GM19025 (cell line): ENCODE measurements around the gene XYLT1.
"Not testable (repeated sequence)": the region's sequence is repeated elsewhere in the genome, so short reads cannot be mapped to it uniquely, and the experiment has no call there.

Experiments used
- ATAC-seq: cut with Tn5 transposase; IDR thresholded peaks from one replicate; pipeline ENCODE4 v1.9.1; 2021; ENCODE audit warnings: mild to moderate bottlenecking, low read depth, moderate library complexity; ENCODE audit not compliant: unreplicated experiment

XYLT1 gene

GRCh38 chr16:17433577-17434451 lies 36.9 kb downstream of the XYLT1 start:
- no peak for ATAC-seq

GRCh38 chr16:17432901-17433576 lies 37.7 kb downstream of the XYLT1 start:
- no peak for ATAC-seq

GRCh38 chr16:17431968-17432625 lies 38.7 kb downstream of the XYLT1 start:
- no peak for ATAC-seq

- no peak for ATAC-seq
These were observed 39.7 kb downstream of the XYLT1 start for GRCh38 chr16:17431012-17431411.

- ATAC-seq: no peak
These were observed 44.3 kb downstream of the XYLT1 start for GRCh38 chr16:17426451-17426850.

- no peak for ATAC-seq
These were observed 46.0 kb downstream of the XYLT1 start for GRCh38 chr16:17424771-17425170.

- ATAC-seq: no peak
These were observed 47.5 kb downstream of the XYLT1 start for GRCh38 chr16:17423221-17423620.

- ATAC-seq: no peak
These were observed 49.9 kb downstream of the XYLT1 start for GRCh38 chr16:17420816-17421215.

GRCh38 chr16:17419266-17419665 lies 51.5 kb downstream of the XYLT1 start:
- ATAC-seq: no peak

- no peak for ATAC-seq
These were observed 53.0 kb downstream of the XYLT1 start for GRCh38 chr16:17417740-17418139.

- ATAC-seq: peak; percentile 98
These were observed 54.1 kb downstream of the XYLT1 start for GRCh38 chr16:17416461-17417311.

- ATAC-seq: no peak
These were observed 55.8 kb downstream of the XYLT1 start for GRCh38 chr16:17414916-17415315.

- ATAC-seq: no peak
These were observed 56.3 kb downstream of the XYLT1 start for GRCh38 chr16:17414421-17414820.

- ATAC-seq: no peak
These were observed 57.3 kb downstream of the XYLT1 start for GRCh38 chr16:17413508-17413907.

- no peak for ATAC-seq
These were observed 58.0 kb downstream of the XYLT1 start for GRCh38 chr16:17412791-17413190.

GRCh38 chr16:17412221-17412620 lies 58.5 kb downstream of the XYLT1 start:
- no peak for ATAC-seq

- no peak for ATAC-seq
These were observed 59.5 kb downstream of the XYLT1 start for GRCh38 chr16:17411263-17411662.

- ATAC-seq: not testable (repeated sequence)
These were observed 60.4 kb downstream of the XYLT1 start for GRCh38 chr16:17410316-17410715.

- no peak for ATAC-seq
These were observed 60.9 kb downstream of the XYLT1 start for GRCh38 chr16:17409894-17410293.

- ATAC-seq: no peak
These were observed 61.8 kb downstream of the XYLT1 start for GRCh38 chr16:17408955-17409441.
